ENCODE data around the gene TMEM232. TPM values are rescaled to one million over a fixed set of nuclear protein-coding genes. Genes with fewer than 3 reads are reported as not detected.

Gene TMEM232
- total and polyA plus RNA-seq, 8 donors: 1.2 to 8.8 (median 5.2) TPM; not detected in 3

DNA sequence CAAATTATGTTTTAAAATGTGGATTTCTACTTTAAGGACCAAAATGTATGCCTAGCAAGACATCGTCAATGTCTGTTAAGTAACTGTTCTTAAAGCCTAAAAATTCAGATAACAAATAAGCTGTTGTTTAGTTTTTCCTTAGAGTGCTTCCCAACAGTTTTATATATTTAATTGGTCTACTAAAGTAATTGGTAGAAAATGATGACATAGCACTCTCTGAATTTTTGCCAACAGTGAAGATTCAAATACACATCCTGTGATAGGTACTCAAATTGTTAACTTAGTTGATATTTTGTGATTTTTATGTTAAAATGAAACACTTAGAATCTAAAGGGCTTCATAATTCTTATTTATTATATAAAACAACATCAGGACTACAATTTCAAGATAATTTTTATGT, 107.5 kb downstream of the TMEM232 start:
- intact Hi-C loops (cut with DNase I; ENCODE audit: low total_unique reads): no loop called here
- H3K36me3 ChIP-seq: no peaks in the 10 kb centered on the region
- 78 to 93% (median 89%) methylated on average over 1 of the region's 1 CpG for WGBS, 5 donors
- no peaks in the 10 kb centered on the region for H3K27me3 ChIP-seq
- H3K4me1 ChIP-seq: no peaks in the 10 kb centered on the region
- H3K9me3 ChIP-seq: peaks cover 0 to 13% (median 7%) of the 10 kb centered on the region in 4 donors
- no peak for DNase-seq
- H3K27ac ChIP-seq: no peak overlapping the region
- TF ChIP-seq, protein P1, sequence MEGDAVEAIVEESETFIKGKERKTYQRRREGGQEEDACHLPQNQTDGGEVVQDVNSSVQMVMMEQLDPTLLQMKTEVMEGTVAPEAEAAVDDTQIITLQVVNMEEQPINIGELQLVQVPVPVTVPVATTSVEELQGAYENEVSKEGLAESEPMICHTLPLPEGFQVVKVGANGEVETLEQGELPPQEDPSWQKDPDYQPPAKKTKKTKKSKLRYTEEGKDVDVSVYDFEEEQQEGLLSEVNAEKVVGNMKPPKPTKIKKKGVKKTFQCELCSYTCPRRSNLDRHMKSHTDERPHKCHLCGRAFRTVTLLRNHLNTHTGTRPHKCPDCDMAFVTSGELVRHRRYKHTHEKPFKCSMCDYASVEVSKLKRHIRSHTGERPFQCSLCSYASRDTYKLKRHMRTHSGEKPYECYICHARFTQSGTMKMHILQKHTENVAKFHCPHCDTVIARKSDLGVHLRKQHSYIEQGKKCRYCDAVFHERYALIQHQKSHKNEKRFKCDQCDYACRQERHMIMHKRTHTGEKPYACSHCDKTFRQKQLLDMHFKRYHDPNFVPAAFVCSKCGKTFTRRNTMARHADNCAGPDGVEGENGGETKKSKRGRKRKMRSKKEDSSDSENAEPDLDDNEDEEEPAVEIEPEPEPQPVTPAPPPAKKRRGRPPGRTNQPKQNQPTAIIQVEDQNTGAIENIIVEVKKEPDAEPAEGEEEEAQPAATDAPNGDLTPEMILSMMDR (IDR thresholded peaks at IDR 0.05): no peak
- no peak for TF ChIP-seq EP300 (IDR thresholded peaks at IDR 0.05)
- no peak for TF ChIP-seq POLR2A (IDR thresholded peaks at IDR 0.05)
- TF ChIP-seq POLR2AphosphoS5 (IDR thresholded peaks at IDR 0.05): no peak
- H3K4me3 ChIP-seq: no peak overlapping the region

GRCh38 chr5:110616009-110616408, 110.5 kb downstream of the TMEM232 start:
- Histone ChIP-seq H3K4me1 (no peaks in the 10 kb centered on the region), H3K9me3 (peaks cover 0 to 13% (median 7%) of the 10 kb centered on the region in 4 donors), H3K36me3 (no peaks in the 10 kb centered on the region), H3K4me3 (no peak overlapping the region), H3K27me3 (no peaks in the 10 kb centered on the region), H3K27ac (no peak overlapping the region)
- WGBS, 5 donors: 92 to 100% (median 96%) methylated on average over 1 of the region's 1 CpG
- DNase-seq: no peak
- TF ChIP-seq, protein P1 (IDR thresholded peaks at IDR 0.05): no peak
- TF ChIP-seq EP300 (IDR thresholded peaks at IDR 0.05): no peak
- TF ChIP-seq POLR2A (IDR thresholded peaks at IDR 0.05): no peak
- TF ChIP-seq POLR2AphosphoS5 (IDR thresholded peaks at IDR 0.05): no peak
- intact Hi-C loops (cut with DNase I; ENCODE audit: low total_unique reads): no loop called here

DNA sequence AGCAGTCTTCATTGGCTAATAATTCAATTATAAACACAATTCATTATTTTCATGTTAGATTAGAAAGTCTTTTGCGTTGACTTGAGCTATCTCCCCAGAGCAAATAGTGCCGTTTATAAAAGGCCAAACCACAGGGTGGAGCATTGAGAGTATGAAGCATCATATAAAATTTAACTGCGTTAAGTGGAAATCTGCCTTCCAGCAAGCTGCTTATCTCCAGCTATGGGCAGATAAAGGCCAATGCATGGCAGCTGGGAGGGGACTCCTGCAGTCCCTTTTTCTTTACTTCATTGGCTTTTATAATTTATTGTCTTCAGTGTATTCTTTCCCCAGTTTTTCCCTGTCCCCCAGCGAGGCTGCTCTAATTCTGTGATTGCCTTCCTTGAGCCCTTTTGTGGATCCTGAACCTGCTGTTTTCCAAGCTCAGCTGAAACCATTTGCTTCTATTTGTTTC, 113.7 kb downstream of the TMEM232 start:
- Histone ChIP-seq H3K9me3 (peaks cover 0 to 13% (median 7%) of the 10 kb centered on the region in 4 donors), H3K4me1 (no peaks in the 10 kb centered on the region), H3K27ac (no peak overlapping the region), H3K4me3 (no peak overlapping the region), H3K36me3 (no peaks in the 10 kb centered on the region), H3K27me3 (no peaks in the 10 kb centered on the region)
- intact Hi-C loops (cut with DNase I; ENCODE audit: low total_unique reads): no loop called here
- DNase-seq: no peak
- no peak for TF ChIP-seq POLR2A (IDR thresholded peaks at IDR 0.05)
- TF ChIP-seq POLR2AphosphoS5 (IDR thresholded peaks at IDR 0.05): no peak
- TF ChIP-seq EP300 (IDR thresholded peaks at IDR 0.05): no peak
- TF ChIP-seq, protein P1 (IDR thresholded peaks at IDR 0.05): no peak
- 35 to 53% (median 49%) methylated on average over 4 of the region's 4 CpGs for WGBS, 5 donors

DNA sequence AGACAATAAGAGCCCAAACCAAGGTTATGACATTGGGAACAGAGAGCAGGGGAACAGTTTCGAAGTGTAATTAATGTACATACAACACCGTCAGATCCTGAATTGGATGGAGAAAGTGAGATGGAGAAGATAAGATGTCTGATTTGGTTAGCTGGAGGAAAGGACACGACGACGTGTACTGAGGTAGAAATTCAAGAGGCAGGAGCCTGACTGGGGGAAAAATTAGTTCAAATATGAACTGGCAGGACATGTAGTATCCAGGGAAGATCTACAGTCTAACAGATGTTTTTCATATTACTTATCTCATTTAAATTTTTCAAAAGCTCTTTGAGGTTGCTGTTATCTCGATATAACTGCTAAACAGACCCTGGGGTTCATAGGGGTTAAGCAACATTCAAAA, 114.7 kb downstream of the TMEM232 start:
- no peak for DNase-seq
- 84 to 91% (median 86%) methylated on average over 6 of the region's 6 CpGs for WGBS, 5 donors

More for the DNA sequence above, 114.7 kb downstream of the TMEM232 start:
- H3K4me3 ChIP-seq: no peak overlapping the region
- H3K27ac ChIP-seq: no peak overlapping the region
- H3K9me3 ChIP-seq: peaks cover 0 to 13% (median 7%) of the 10 kb centered on the region in 4 donors
- intact Hi-C loops (cut with DNase I; ENCODE audit: low total_unique reads): no loop called here
- no peaks in the 10 kb centered on the region for H3K4me1 ChIP-seq
- TF ChIP-seq EP300 (IDR thresholded peaks at IDR 0.05): no peak
- TF ChIP-seq POLR2A (IDR thresholded peaks at IDR 0.05): no peak
- TF ChIP-seq, protein P1 (IDR thresholded peaks at IDR 0.05): no peak
- TF ChIP-seq POLR2AphosphoS5 (IDR thresholded peaks at IDR 0.05): no peak
- no peaks in the 10 kb centered on the region for H3K27me3 ChIP-seq
- H3K36me3 ChIP-seq: no peaks in the 10 kb centered on the region

Data from stomach (tissue), 9 donors.